ENCODE results near the gene FOXQ1.

GRCh38 chr6:1347161-1347560, 35.3 kb downstream of the FOXQ1 start:
- TF ChIP-seq POLR2A (IDR thresholded peaks at IDR 0.05; ENCODE audit: low read length), result no peak
- no peak for TF ChIP-seq GATA1 (IDR thresholded peaks at IDR 0.05; ENCODE audit: low read depth, low read length)

Data from erythroblast (primary cell).